ENCODE measurements around the gene OGA. TPM values are rescaled to one million over a fixed set of nuclear protein-coding genes. Genes with fewer than 3 reads are reported as not detected.

Gene OGA
- total RNA-seq, 2 experiments from 2014 or later = 125 to 130 TPM

GRCh38 chr10:101759309-101760247 lies 58.7 kb downstream of the OGA start:
- no peak for TF ChIP-seq CTCF (IDR thresholded peaks at IDR 0.05)
- Mint-ChIP-seq H3K9me3 (no peaks in the 10 kb centered on the region), H3K36me3 (ENCODE audit: low read depth) (no peaks in the 10 kb centered on the region), H3K27me3 (peaks cover 5% of the 10 kb centered on the region), H3K27ac (no peak overlapping the region), H3K4me1 (ENCODE audit: low read depth) (no peaks in the 10 kb centered on the region), H3K4me3 (no peak overlapping the region)
- DNase-seq (no peak), ATAC-seq (no peak)
- intact Hi-C loops (cut with micrococcal nuclease) = no loop called here
- ChIA-PET CTCF (interaction anchor here (1.5 kb wide), 1 partner anchor 157 kb away, joined by 4 read pairs; no protein-coding TSS in a partner anchor), POLR2A (interaction anchor here (0.6 kb wide), 1 partner anchor 54 kb away, joined by 3 read pairs; no protein-coding TSS in a partner anchor)

- Mint-ChIP-seq H3K27me3 (peaks cover 7% of the 10 kb centered on the region), H3K27ac (no peak overlapping the region), H3K4me1 (ENCODE audit: low read depth) (no peaks in the 10 kb centered on the region), H3K36me3 (ENCODE audit: low read depth) (no peaks in the 10 kb centered on the region), H3K9me3 (no peaks in the 10 kb centered on the region), H3K4me3 (no peak overlapping the region)
- ChIA-PET POLR2A (no interaction called here), CTCF (interaction anchor here (1.2 to 1.5 kb wide), 2 partner anchors 156 to 157 kb away, joined by 4 to 7 read pairs; no protein-coding TSS in a partner anchor)
- DNase-seq (no peak), ATAC-seq (no peak)
- intact Hi-C loops (cut with micrococcal nuclease) = no loop called here
- no peak for TF ChIP-seq CTCF (IDR thresholded peaks at IDR 0.05)
Observed at GRCh38 chr10:101758858-101759257, 59.4 kb downstream of the OGA start.

GRCh38 chr10:101752241-101752640 lies 66.0 kb downstream of the OGA start:
- Mint-ChIP-seq H3K4me1 (ENCODE audit: low read depth) (no peaks in the 10 kb centered on the region), H3K4me3 (no peak overlapping the region), H3K9me3 (no peaks in the 10 kb centered on the region), H3K36me3 (ENCODE audit: low read depth) (no peaks in the 10 kb centered on the region), H3K27ac (no peak overlapping the region), H3K27me3 (peaks cover 10% of the 10 kb centered on the region)
- ChIA-PET CTCF (interaction anchor here (0.9 to 1.5 kb wide), 3 partner anchors 9 to 149 kb away, joined by 3 read pairs; no protein-coding TSS in a partner anchor), POLR2A (interaction anchor here (0.6 kb wide), 1 partner anchor 19 kb away, joined by 3 read pairs; no protein-coding TSS in a partner anchor)
- intact Hi-C loops (cut with micrococcal nuclease) = no loop called here
- TF ChIP-seq CTCF (IDR thresholded peaks at IDR 0.05) = no peak
- DNase-seq = no peak
- ATAC-seq = no peak

- H3K36me3 Mint-ChIP-seq (ENCODE audit: low read depth) = no peaks in the 10 kb centered on the region
- H3K4me1 Mint-ChIP-seq (ENCODE audit: low read depth) = no peaks in the 10 kb centered on the region
- DNase-seq (no peak), ATAC-seq (no peak)
- CTCF ChIA-PET = no interaction called here
- intact Hi-C loops (cut with micrococcal nuclease) = no loop called here
- no peak for TF ChIP-seq CTCF (IDR thresholded peaks at IDR 0.05)
- H3K27me3 Mint-ChIP-seq = peaks cover 4% of the 10 kb centered on the region
- H3K27ac Mint-ChIP-seq = no peak overlapping the region
- no peak overlapping the region for H3K4me3 Mint-ChIP-seq
- POLR2A ChIA-PET = no interaction called here
- H3K9me3 Mint-ChIP-seq = no peaks in the 10 kb centered on the region
Observed at GRCh38 chr10:101749047-101750016, 68.9 kb downstream of the OGA start.

Data from activated CD8-positive, alpha-beta T cell treated with anti-CD3 and anti-CD28 coated beads for 36 hours (primary cell).